HG02678 (cell line): ENCODE measurements around the gene FAM241A.

Experiments
- ATAC-seq: cut with Tn5 transposase; IDR thresholded peaks from one replicate; pipeline ENCODE4 v1.9.1; 2021; ENCODE audit warnings: mild to moderate bottlenecking, moderate library complexity; ENCODE audit not compliant: unreplicated experiment

FAM241A gene

DNA sequence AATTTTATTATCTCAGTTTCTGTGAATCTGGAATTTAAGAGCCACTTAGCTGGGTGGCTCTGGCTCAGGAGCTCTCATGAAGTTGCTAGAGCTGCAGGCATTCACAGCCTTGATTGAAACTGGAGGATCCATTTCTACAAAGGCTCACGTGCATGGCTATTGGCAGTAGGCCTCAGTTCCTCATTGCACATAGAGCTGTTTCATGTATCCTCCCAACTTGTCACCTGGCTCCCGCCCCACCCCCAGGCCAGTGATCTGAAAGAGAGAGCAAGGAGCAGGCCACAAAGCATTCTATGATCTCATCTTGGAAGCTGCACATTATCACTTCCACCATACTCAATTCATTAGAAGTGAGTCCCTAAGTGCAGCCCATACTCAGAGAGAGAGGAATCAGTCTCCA, 67.8 kb downstream of the FAM241A start:
- ATAC-seq: no peak

DNA sequence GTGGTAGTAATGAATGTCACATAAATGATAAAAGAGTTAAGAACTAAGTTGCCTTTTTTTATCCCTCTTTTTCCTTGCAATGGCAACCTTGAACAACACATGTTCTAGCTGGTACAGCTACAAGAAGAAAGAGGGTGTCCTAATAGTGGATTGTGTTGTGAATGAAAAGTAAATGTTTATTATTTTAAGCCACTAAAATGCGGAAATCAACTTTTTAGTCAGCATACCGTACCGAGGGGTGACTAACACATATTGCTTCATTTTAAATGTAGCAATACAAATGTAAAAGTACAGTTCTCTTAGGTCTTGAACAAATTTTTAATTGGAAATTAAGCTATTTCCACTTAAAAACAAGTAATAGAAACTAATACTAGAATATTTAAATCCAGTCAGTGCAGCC, 68.6 kb downstream of the FAM241A start:
- no peak for ATAC-seq

- ATAC-seq: no peak
Observed at GRCh38 chr4:112214390-112215264, 69.4 kb downstream of the FAM241A start.

GRCh38 chr4:112219826-112220366, 74.6 kb downstream of the FAM241A start:
- no peak for ATAC-seq

- no peak for ATAC-seq
Observed at GRCh38 chr4:112222219-112222955, 77.1 kb downstream of the FAM241A start.

- no peak for ATAC-seq
Observed at GRCh38 chr4:112225157-112225556, 79.9 kb downstream of the FAM241A start.

DNA sequence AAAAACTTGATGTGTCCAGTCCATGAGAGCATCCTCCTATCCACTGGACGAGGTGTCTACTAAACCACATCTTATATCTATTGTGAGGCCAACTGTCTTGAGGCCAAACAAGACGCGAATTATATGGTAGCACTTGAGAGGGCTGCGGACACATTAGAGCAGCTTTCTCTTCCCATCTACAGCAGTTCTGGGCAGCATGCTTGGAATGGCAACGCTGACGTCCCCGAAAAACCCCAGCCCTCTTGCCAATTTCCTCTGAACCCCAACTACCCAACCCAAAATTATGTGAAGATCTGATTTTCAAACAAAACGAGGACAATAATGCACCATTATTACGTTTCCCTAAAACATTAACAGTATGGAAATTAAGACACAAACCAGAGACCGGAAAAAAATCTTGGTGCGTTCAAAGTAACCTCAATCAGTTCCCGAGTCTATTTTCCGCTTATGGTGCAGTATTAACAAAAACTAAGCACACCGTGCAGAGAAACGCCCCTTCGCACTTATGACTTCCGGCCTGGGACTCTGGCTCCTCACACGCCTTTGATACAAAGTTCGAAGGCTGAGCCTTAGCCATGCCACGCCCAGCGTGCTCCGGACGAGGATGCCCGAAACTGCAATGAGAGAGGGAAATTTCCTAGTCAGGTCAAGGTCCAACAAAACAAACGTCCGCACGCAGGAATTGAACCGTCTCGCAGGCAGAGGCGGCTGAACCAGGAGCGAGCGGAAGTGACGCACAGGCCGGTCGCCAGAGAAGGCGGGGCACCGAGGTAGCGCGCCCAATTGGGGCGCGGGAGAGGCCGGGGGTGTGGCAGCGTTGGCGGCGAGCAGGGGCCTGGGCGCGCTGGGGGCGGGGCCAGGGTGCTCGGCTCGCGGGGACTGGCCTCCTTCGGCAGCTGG, 85.9 kb downstream of the FAM241A start:
- peak; percentile 84 for ATAC-seq

DNA sequence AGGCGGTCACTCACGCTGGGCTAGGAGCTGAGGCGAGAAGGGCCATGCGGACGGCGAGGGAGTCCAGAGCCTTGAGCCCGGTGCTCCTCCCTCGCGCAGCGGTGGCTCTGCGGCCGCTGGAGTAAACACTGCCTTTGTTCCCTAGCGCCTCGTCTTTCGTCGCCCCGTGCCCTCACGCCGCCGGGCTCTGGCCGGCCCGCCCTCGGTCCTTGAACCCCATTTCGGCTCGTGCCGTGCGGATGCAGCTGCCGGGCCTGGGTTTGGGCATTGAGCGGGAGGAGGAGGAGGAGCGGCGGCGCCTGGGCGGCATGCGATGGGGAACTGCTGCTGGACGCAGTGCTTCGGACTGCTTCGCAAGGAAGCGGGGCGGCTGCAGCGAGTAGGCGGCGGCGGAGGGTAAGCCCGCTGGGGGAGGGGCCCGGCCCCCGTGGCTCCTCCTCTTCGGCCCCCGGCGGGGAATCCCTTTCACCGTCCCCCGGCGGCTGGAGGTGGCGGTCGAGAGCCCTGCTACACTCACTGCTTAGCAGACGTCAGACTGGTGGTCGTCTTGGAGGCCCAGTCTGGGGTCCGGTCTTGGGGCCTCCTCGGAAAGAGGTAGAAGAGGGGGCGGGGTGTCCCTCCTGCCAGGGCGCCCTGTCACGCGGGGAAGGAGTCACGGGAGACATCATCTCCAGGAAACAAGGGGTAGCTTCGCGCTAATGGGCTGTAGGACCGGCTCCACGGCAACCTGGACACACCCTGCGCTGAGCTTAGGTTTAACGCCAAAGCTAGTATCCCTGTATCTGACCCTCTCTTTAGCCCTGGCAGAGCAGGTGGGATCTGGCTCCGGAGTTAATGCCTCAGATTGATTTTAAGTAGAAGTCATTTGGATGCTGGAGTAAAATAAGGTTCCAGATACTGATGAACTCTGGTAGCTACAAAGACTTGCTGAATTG, 86.8 kb downstream of the FAM241A start, which contains the start of gene AP1AR:
AP1AR (plus strand) TSS at position 9 of the 935 bp plus-strand sequence; CDS start at position 314, 305 bp downstream.
- peak; percentile 66 for ATAC-seq

DNA sequence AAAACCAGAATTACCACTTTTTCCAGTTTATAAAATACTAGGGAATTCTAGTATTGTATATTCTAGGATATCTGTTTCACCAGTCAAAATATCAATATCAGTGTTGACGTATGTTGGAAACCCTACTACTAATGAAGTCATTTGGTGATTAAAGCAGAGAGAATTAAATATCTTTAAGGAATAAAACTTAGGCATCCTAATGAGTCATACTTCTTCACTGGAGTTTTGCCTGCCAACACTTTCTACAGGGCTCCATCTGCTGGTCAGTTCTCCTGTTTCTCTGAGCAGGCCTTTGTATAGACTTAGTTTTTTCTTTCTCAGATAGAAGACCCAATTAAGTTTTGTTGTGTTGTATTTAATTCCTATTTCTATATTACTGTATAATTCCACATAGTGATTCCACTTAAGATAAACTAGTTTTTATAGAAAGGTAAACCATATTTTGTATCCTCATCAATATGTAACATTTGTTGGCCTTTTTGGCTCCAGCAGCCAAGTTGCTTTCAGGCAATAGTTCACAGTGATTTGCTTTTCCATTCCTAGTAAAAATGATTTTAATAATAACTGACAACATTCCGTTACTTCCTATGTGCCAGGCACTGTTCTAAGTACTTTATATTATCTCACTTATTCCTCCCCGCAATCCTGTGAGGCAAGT, 89.8 kb downstream of the FAM241A start:
- ATAC-seq: no peak

DNA sequence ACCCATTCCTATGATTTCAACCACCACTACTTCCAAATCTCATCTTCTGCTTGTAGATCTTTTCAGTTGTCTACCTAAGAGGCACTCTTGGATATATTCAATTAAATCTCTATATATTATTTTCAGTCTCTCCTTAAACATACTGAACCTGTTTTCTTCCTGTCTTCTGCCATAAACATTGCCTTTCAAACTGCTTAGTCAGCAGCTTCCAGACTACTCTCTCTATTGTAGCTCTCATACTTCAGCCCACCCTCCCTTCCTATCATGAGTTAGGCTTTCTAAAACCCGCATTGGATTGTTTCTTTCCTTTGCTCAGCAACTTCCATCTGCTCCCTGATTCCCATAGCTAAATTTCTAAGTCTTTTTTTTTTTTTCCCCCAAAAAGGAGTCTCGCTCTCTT, 90.8 kb downstream of the FAM241A start:
- ATAC-seq: no peak

DNA sequence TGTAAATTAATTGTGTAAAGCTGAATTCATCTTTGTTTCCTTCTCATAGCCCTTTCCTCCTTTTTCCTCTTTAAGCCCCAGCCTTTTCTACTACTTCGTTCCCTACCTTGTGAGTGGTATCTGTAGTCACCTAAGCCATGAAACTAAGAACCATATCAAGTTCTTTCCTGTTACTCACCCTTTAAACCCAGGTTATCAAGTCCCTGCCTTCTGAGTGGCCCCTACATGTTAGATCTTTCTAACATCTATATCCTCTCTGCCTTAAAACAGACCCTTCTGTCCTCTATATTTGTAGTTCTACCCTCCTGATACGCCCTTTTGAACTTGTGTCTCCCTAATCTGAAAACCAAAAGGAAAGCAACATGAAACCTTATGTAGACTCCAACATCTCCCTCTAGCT, 93.6 kb downstream of the FAM241A start:
- no peak for ATAC-seq
